Sigmoid colon (tissue), 7 donors: ENCODE results near the gene APBB3. TPM values are rescaled to one million over a fixed set of nuclear protein-coding genes. Genes with fewer than 3 reads are reported as not detected.

ENCODE experiments used
- DNase-seq: peaks from one replicate; pipeline ENCODE4 v3.0.0-alpha.2; 2019
- H3K27ac ChIP-seq, 4 donors: fragments of 200-600 bp; sonication (generic); one replicate each; pipeline ENCODE4 v1.5.1; 2016 to 2019; ENCODE audit warnings: mild to moderate bottlenecking in 1 of 4
- H3K27me3 ChIP-seq, 3 donors: fragments of 200-600 bp; sonication (generic); one replicate each; pipeline ENCODE4 v1.5.1; 2019; ENCODE audit warnings: mild to moderate bottlenecking in 1 of 3
- H3K36me3 ChIP-seq, 4 donors: fragments of 200-600 bp; sonication (generic); one replicate each; pipeline ENCODE4 v1.5.1; 2016 to 2019
- H3K4me1 ChIP-seq, 4 donors: fragments of 200-600 bp; sonication (generic); one replicate each; pipeline ENCODE4 v1.5.1; 2017 to 2019
- H3K4me3 ChIP-seq, 4 donors: fragments of 200-600 bp; sonication (generic); one replicate each; pipeline ENCODE4 v1.5.1; 2017 to 2019; ENCODE audit warnings: mild to moderate bottlenecking in 2 of 4, moderate library complexity in 1 of 4
- H3K9me3 ChIP-seq, 4 donors: fragments of 200-600 bp in 3 of 4; sonication (generic) in 3 of 4; one replicate each; pipeline versions ENCODE4 v1.5.1 to v1.6.1; 2013 to 2019
- EP300 ChIP-seq, 4 donors: sonication (generic); formaldehyde crosslinking; IDR thresholded peaks; one replicate each; pipeline ENCODE4 v1.6.1; 2017; ENCODE audit warnings: antibody characterized with exemption in 4 of 4
- POLR2A ChIP-seq, 2 donors: fragments of 450-650 bp; IDR thresholded peaks; one replicate each; pipeline ENCODE4 v1.6.1; 2016; ENCODE audit warnings: antibody characterized with exemption in 2 of 2, mild to moderate bottlenecking in 2 of 2, moderate library complexity in 2 of 2
- POLR2AphosphoS5 ChIP-seq, 4 donors: sonication (generic); formaldehyde crosslinking; IDR thresholded peaks; one replicate each; pipeline ENCODE4 v1.6.1; 2017; ENCODE audit warnings: antibody characterized with exemption in 4 of 4
- WGBS, 2 donors: extraction: QIAGEN DNeasy Blood & Tissue Kit; methylation state at CpG; one replicate each; pipeline ENCODE4 v1.1.7; 2013; 5-methylcytosine and 5-hydroxymethylcytosine counted together
- intact Hi-C: fragments of 100-400 bp; cut with DNase I; formaldehyde crosslinking; loops from one replicate; pipeline ENCODE4 v1.15.1; 2023
- polyA plus RNA-seq, 3 donors: library from polyadenylated mRNA; stranded (reverse); fragments of 200-250 nt; gene quantifications; one replicate each; pipeline ENCODE4 v1.2.3, GENCODE V29; 2013
- total RNA-seq, 4 donors: library from RNA; depleted of rRNA; stranded (reverse); fragments of >200 nt; gene quantifications; one replicate each; pipeline ENCODE4 v1.1.0, GENCODE V29; 2016
- TF ChIP-seq, protein P1 (sequence below), 4 experiments: fragments of 450-650 bp in 3 of 4; fragments of 200-600 bp in 1 of 4; IDR thresholded peaks; one replicate each; pipeline ENCODE4 v1.5.1; 2016 to 2019; ENCODE audit warnings: antibody characterized with exemption in 4 of 4, mild to moderate bottlenecking in 3 of 4, moderate library complexity in 2 of 4
- donor health status: healthy with polysubstance abuse.
- donor health status: Bipolar disorder and iron deficiency.
- donor health status: healthy.

Gene APBB3
- total and polyA plus RNA-seq, 7 donors, result 4.2 to 27.9 (median 14.3) TPM

GRCh38 chr5:140558542-140558941 lies 5.9 kb downstream of the APBB3 start:
- H3K9me3 ChIP-seq, result no peaks in the 10 kb centered on the region
- H3K36me3 ChIP-seq, result peaks cover 0 to 34% (median 0%) of the 10 kb centered on the region in 4 donors
- H3K27me3 ChIP-seq, result no peaks in the 10 kb centered on the region
- DNase-seq, result peak; percentile 60
- intact Hi-C loops, result loop anchor here (10.0 kb wide), 1 partner anchor 314 kb away; no protein-coding TSS in a partner anchor
- TF ChIP-seq EP300 (IDR thresholded peaks at IDR 0.05) (no peak), POLR2A (IDR thresholded peaks at IDR 0.05) (no peak), POLR2AphosphoS5 (IDR thresholded peaks at IDR 0.05) (no peak)
- TF ChIP-seq, protein P1, sequence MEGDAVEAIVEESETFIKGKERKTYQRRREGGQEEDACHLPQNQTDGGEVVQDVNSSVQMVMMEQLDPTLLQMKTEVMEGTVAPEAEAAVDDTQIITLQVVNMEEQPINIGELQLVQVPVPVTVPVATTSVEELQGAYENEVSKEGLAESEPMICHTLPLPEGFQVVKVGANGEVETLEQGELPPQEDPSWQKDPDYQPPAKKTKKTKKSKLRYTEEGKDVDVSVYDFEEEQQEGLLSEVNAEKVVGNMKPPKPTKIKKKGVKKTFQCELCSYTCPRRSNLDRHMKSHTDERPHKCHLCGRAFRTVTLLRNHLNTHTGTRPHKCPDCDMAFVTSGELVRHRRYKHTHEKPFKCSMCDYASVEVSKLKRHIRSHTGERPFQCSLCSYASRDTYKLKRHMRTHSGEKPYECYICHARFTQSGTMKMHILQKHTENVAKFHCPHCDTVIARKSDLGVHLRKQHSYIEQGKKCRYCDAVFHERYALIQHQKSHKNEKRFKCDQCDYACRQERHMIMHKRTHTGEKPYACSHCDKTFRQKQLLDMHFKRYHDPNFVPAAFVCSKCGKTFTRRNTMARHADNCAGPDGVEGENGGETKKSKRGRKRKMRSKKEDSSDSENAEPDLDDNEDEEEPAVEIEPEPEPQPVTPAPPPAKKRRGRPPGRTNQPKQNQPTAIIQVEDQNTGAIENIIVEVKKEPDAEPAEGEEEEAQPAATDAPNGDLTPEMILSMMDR (IDR thresholded peaks at IDR 0.05), result no peak
- H3K4me3 ChIP-seq, result no peak overlapping the region
- peaks cover 0 to 51% (median 46%) of the 10 kb centered on the region in 4 donors for H3K4me1 ChIP-seq
- peak overlapping the region in 2 of 4 donors; percentile 82 to 98 for H3K27ac ChIP-seq
- 94 to 96% methylated on average over 9 of the region's 9 CpGs for WGBS, 2 donors

DNA sequence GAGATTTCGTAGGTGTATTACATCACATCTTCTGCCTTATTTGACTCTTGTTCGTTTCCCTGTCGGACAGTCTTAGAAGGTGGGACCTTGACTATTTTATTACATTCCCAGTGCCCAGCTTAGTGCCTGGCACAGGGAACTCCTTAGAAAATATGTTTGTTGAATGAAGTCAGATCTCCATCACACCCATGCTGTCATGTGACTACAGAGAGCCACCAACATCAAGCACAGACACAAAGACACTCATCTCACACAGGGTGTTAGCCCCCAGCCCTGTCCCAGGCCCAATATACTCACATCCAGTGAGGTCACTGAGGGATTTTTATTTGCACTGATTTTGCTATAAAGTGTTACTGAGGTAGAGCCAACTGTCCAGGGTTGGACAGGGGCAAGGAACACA lies 6.4 kb downstream of the APBB3 start:
- Histone ChIP-seq H3K4me1 (peaks cover 0 to 49% (median 40%) of the 10 kb centered on the region in 4 donors), H3K27me3 (no peaks in the 10 kb centered on the region), H3K4me3 (no peak overlapping the region), H3K9me3 (no peaks in the 10 kb centered on the region), H3K36me3 (peaks cover 0 to 34% (median 0%) of the 10 kb centered on the region in 4 donors), H3K27ac (peak overlapping the region; percentile 82 to 98 (median 92))
- TF ChIP-seq EP300 (IDR thresholded peaks at IDR 0.05), result no peak
- no peak for TF ChIP-seq POLR2A (IDR thresholded peaks at IDR 0.05)
- TF ChIP-seq, protein P1 (IDR thresholded peaks at IDR 0.05), result no peak
- TF ChIP-seq POLR2AphosphoS5 (IDR thresholded peaks at IDR 0.05), result no peak
- 82 to 86% methylated on average over 3 of the region's 3 CpGs for WGBS, 2 donors
- DNase-seq, result peak; percentile 26
- intact Hi-C loops, result loop anchor here (10.0 kb wide), 1 partner anchor 313 kb away; no protein-coding TSS in a partner anchor

DNA sequence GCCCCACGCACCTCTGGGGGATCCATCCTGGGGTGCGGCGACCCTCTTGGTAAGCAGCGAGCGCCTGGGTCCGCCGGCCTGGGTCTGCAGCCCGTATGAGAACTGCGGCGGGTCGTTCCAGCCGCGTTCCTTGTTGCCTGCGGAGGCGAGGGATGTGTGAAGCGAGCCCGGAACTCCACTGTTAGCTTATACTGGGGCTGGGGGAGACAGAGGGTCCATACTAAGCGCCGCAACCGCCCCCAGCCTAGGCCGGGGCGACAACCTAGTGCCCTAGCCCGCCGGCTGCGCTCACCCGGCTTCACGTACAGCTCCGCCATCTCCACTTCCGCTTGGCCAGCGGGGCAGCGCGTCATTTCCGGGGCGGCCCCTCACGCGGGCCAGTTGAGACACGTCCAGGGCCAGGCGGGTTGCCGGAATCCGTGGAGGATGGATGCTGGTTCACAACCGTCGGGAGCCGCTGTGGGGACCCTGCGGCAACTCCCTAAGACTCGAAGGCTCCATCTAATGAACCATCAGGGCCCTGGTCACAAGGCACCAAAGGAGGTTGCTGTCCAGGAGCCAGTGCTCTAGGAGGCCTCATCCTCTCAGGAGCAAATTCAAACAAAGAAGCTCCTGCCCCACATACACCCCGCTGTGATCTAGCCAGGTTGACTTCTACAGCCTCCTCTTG lies 7.1 kb downstream of the APBB3 start, which contains the start of gene SRA1:
SRA1 (minus strand) TSS at position 338 of the 670 bp plus-strand sequence; CDS start at position 317, 21 bp downstream.
- TF ChIP-seq POLR2AphosphoS5 (IDR thresholded peaks at IDR 0.05), result peak; percentile 96 to 99 (median 98)
- TF ChIP-seq POLR2A (IDR thresholded peaks at IDR 0.05), result peak; percentile 80 to 92
- TF ChIP-seq EP300 (IDR thresholded peaks at IDR 0.05), result peak in 2 of 4 donors; percentile 46 to 55
- TF ChIP-seq, protein P1 (IDR thresholded peaks at IDR 0.05), result no peak
- Histone ChIP-seq H3K4me1 (peaks cover 0 to 43% (median 33%) of the 10 kb centered on the region in 4 donors), H3K27ac (peak within 1 kb of the TSS; percentile 82 to 98 (median 92)), H3K36me3 (peaks cover 0 to 34% (median 0%) of the 10 kb centered on the region in 4 donors), H3K9me3 (no peaks in the 10 kb centered on the region), H3K27me3 (no peaks in the 10 kb centered on the region), H3K4me3 (peak within 1 kb of the TSS; percentile 75 to 83 (median 78))
- intact Hi-C loops, result loop anchor here (10.0 kb wide), 1 partner anchor 312 kb away; no protein-coding TSS in a partner anchor
- WGBS, 2 donors, result 1% methylated on average over 46 of the region's 46 CpGs
- DNase-seq, result peak; percentile 96

DNA sequence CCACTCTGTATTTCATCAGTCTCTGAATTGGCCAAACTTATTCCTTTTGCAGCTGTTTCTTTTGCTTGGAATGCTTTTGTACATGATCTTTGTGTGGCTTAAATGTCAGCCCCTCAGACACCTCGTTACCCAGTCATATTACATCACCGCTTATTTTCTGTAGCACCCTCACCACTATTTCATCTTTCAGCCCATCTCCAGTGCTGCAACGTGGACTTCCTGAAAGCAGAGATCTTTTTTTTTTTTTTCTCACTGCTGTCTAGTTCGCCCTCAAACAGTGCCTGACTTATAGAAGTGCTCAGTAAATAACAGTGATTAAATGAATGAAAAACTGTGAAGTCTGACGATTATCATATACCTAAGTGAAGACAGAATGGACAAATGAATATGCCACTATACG lies 8.0 kb downstream of the APBB3 start:
- Histone ChIP-seq H3K4me1 (peaks cover 0 to 39% (median 29%) of the 10 kb centered on the region in 4 donors), H3K27me3 (no peaks in the 10 kb centered on the region), H3K36me3 (peaks cover 0 to 32% (median 7%) of the 10 kb centered on the region in 4 donors), H3K9me3 (no peaks in the 10 kb centered on the region), H3K4me3 (peak overlapping the region; percentile 75 to 83 (median 78)), H3K27ac (peak overlapping the region in 3 of 4 donors; percentile 91 to 98 (median 94))
- DNase-seq, result no peak
- intact Hi-C loops, result loop anchor here (10.0 kb wide), 1 partner anchor 312 kb away; no protein-coding TSS in a partner anchor
- WGBS, 2 donors, result 2 to 9% methylated on average over 6 of the region's 6 CpGs
- TF ChIP-seq, protein P1 (IDR thresholded peaks at IDR 0.05), result no peak
- TF ChIP-seq POLR2A (IDR thresholded peaks at IDR 0.05), result no peak
- TF ChIP-seq EP300 (IDR thresholded peaks at IDR 0.05), result no peak
- no peak for TF ChIP-seq POLR2AphosphoS5 (IDR thresholded peaks at IDR 0.05)
